IMR-90 (cell line): Measurements from ENCODE around the gene C6orf136.

Experiments used
- CTCF ChIP-seq: conservative IDR thresholded peaks from 2 replicates; pipeline ENCODE4 v1.5.1; 2012; ENCODE audit warnings: mild to moderate bottlenecking, low read depth, low read length, improper control_type of control experiment
- MAFK ChIP-seq: IDR thresholded peaks from 2 replicates; pipeline ENCODE4 v1.6.1; 2012; ENCODE audit warnings: low read depth, low read length, improper control_type of control experiment
- RCOR1 ChIP-seq: IDR thresholded peaks from 2 replicates; pipeline ENCODE4 v1.6.1; 2012; ENCODE audit warnings: mild to moderate bottlenecking, low read length, improper control_type of control experiment; ENCODE audit not compliant: insufficient replicate concordance
- SMC3 ChIP-seq: fragments of 150-350 bp; IDR thresholded peaks from 2 replicates; pipeline ENCODE4 v1.6.1; 2016; ENCODE audit warnings: low read depth, mild to moderate bottlenecking, antibody characterized with exemption, low read length, moderate library complexity

DNA sequence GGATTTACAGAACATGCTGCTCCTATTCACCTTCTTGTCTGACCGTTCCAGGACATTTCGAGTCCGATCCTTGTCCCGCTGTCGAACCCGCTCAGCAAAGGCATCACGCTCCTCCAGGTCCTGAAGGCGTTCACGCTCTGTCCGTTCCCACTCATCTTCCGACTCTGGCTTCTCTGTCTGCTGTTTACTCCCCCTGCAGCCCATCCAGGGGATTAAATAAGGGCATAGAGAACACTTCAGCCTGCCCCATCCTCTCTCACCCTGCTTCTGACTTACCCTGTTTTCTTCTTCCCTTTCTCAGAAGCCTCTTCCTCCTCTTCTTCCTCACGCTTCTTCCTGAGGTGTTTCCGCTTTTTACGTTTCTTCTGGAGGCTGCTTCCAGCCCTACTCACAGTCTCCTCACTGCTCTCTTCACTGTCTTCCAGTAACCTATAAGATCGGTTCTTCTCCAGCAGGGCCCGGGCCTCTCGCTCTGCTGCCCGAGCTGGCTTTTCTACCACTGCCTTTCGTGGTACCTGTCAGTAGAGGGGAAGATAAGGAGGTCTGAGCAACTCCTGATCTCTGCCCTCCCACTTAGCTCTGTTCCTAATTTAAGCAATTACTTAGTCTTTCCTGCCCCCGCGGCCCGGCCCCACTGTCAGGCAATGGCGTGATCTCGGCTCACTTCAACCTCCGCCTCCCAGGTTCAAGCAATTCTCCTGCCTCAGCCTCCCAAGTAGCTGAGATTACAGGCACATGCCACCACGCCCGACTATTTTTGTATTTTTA, 24.0 kb downstream of the C6orf136 start:
- TF ChIP-seq MAFK, result no peak
- TF ChIP-seq CTCF, result peak; percentile 17; the same call in 1 of the 2 replicates
- TF ChIP-seq SMC3, result no peak
- no peak for TF ChIP-seq RCOR1
